Measurements from ENCODE around the gene PLEKHJ1. TPM values are rescaled to one million over a fixed set of nuclear protein-coding genes. Genes with fewer than 3 reads are reported as not detected.

PLEKHJ1 gene
- total RNA-seq, 1 experiment from 2014 or later, result 119 TPM

- Mint-ChIP-seq H3K9me3 (ENCODE audit: unreplicated experiment) (no peaks in the 10 kb centered on the region), H3K4me1 (ENCODE audit: low read depth, unreplicated experiment) (peaks cover 12% of the 10 kb centered on the region), H3K27ac (ENCODE audit: unreplicated experiment) (no peak overlapping the region), H3K27me3 (ENCODE audit: insufficient read depth, unreplicated experiment) (no peaks in the 10 kb centered on the region), H3K36me3 (ENCODE audit: insufficient read depth, unreplicated experiment) (peaks cover 54% of the 10 kb centered on the region), H3K4me3 (ENCODE audit: unreplicated experiment) (no peak overlapping the region)
- Histone ChIP-seq H3K36me3 (ENCODE audit: control insufficient read depth, insufficient read depth, low read length) (no peaks in the 10 kb centered on the region; the same call in none of the 2 replicates), H3K9me3 (no peaks in the 10 kb centered on the region), H3K27me3 (replicated peaks; ENCODE audit: control insufficient read depth, insufficient read depth, low read length) (no peaks in the 10 kb centered on the region), H3K4me3 (ENCODE audit: low read depth, low read length) (no peak overlapping the region), H3K4me1 (peaks cover 10% of the 10 kb centered on the region)
- ChIA-PET CTCF (no interaction called here), POLR2A (no interaction called here)
- BruUV-seq (replicated peaks), result no TSS peak
- DNase-seq, result no peak
- intact Hi-C loops (cut with micrococcal nuclease; ENCODE audit: unreplicated experiment), result no loop called here
- TF ChIP-seq CTCF (IDR thresholded peaks at IDR 0.05; ENCODE audit: insufficient read depth in 1 of 2, low read depth in 1 of 2, low read length in 1 of 2, severe bottlenecking in 1 of 2, unreplicated experiment in 1 of 2), result no peak
Observed at GRCh38 chr19:2188708-2189385, 47.3 kb downstream of the PLEKHJ1 start.

GRCh38 chr19:2187159-2187558, 49.0 kb downstream of the PLEKHJ1 start:
- Histone ChIP-seq H3K9me3 (no peaks in the 10 kb centered on the region), H3K27me3 (replicated peaks; ENCODE audit: control insufficient read depth, insufficient read depth, low read length) (no peaks in the 10 kb centered on the region), H3K4me1 (peaks cover 10% of the 10 kb centered on the region), H3K4me3 (ENCODE audit: low read depth, low read length) (no peak overlapping the region), H3K36me3 (ENCODE audit: control insufficient read depth, insufficient read depth, low read length) (no peaks in the 10 kb centered on the region; the same call in none of the 2 replicates)
- Mint-ChIP-seq H3K4me1 (ENCODE audit: low read depth, unreplicated experiment) (peaks cover 12% of the 10 kb centered on the region), H3K36me3 (ENCODE audit: insufficient read depth, unreplicated experiment) (peaks cover 47% of the 10 kb centered on the region), H3K27ac (ENCODE audit: unreplicated experiment) (no peak overlapping the region), H3K27me3 (ENCODE audit: insufficient read depth, unreplicated experiment) (no peaks in the 10 kb centered on the region), H3K9me3 (ENCODE audit: unreplicated experiment) (no peaks in the 10 kb centered on the region), H3K4me3 (ENCODE audit: unreplicated experiment) (no peak overlapping the region)
- no TSS peak for BruUV-seq (replicated peaks)
- ChIA-PET POLR2A (no interaction called here), CTCF (no interaction called here)
- intact Hi-C loops (cut with micrococcal nuclease; ENCODE audit: unreplicated experiment), result no loop called here
- TF ChIP-seq CTCF (IDR thresholded peaks at IDR 0.05; ENCODE audit: insufficient read depth in 1 of 2, low read depth in 1 of 2, low read length in 1 of 2, severe bottlenecking in 1 of 2, unreplicated experiment in 1 of 2), result no peak
- no peak for DNase-seq

GRCh38 chr19:2186071-2186846, 49.9 kb downstream of the PLEKHJ1 start:
- no peak overlapping the region for H3K4me3 Mint-ChIP-seq (ENCODE audit: unreplicated experiment)
- intact Hi-C loops (cut with micrococcal nuclease; ENCODE audit: unreplicated experiment), result no loop called here
- no peaks in the 10 kb centered on the region for H3K27me3 Mint-ChIP-seq (ENCODE audit: insufficient read depth, unreplicated experiment)
- TF ChIP-seq CTCF (IDR thresholded peaks at IDR 0.05; ENCODE audit: insufficient read depth in 1 of 2, low read depth in 1 of 2, low read length in 1 of 2, severe bottlenecking in 1 of 2, unreplicated experiment in 1 of 2), result no peak
- no peak for DNase-seq
- peaks cover 10% of the 10 kb centered on the region for H3K4me1 ChIP-seq
- no peaks in the 10 kb centered on the region for H3K9me3 ChIP-seq
- CTCF ChIA-PET, result no interaction called here
- no peaks in the 10 kb centered on the region for H3K27me3 ChIP-seq (replicated peaks; ENCODE audit: control insufficient read depth, insufficient read depth, low read length)
- POLR2A ChIA-PET, result no interaction called here
- H3K4me3 ChIP-seq (ENCODE audit: low read depth, low read length), result no peak overlapping the region
- no TSS peak for BruUV-seq (replicated peaks)
- H3K4me1 Mint-ChIP-seq (ENCODE audit: low read depth, unreplicated experiment), result peaks cover 12% of the 10 kb centered on the region
- H3K27ac Mint-ChIP-seq (ENCODE audit: unreplicated experiment), result no peak overlapping the region
- H3K36me3 Mint-ChIP-seq (ENCODE audit: insufficient read depth, unreplicated experiment), result peaks cover 47% of the 10 kb centered on the region
- no peaks in the 10 kb centered on the region for H3K9me3 Mint-ChIP-seq (ENCODE audit: unreplicated experiment)
- no peaks in the 10 kb centered on the region; the same call in none of the 2 replicates for H3K36me3 ChIP-seq (ENCODE audit: control insufficient read depth, insufficient read depth, low read length)

All from Caco-2 (cell line).